Activated CD4-positive, alpha-beta T cell treated with anti-CD3 and anti-CD28 coated beads for 24 hours (primary cell): Measurements from ENCODE around the gene SBK2.
"Not testable (repeated sequence)": the region's sequence is repeated elsewhere in the genome, so short reads cannot be mapped to it uniquely, and the experiment has no call there.

Source experiments
- DNase-seq, 2 donors: peaks; one replicate each; pipeline ENCODE4 v3.0.0-alpha.2; 2020; ENCODE audit warnings: low read depth in 2 of 2

The SBK2 gene

GRCh38 chr19:55536951-55537740 is at the start of gene SBK2:
TSS of gene SBK2 (minus strand) at chr19:55537133. CDS start at chr19:55536294, 839 bp downstream.
- DNase-seq, result no peak

GRCh38 chr19:55585658-55586339 is 48.9 kb upstream of the SBK2 start:
- peak; percentile 47 to 54 for DNase-seq

- DNase-seq, result no peak
Measured at GRCh38 chr19:55584871-55585270, 47.9 kb upstream of the SBK2 start.

- DNase-seq, result not testable (repeated sequence)
Measured at GRCh38 chr19:55583897-55584296, 47.0 kb upstream of the SBK2 start.

GRCh38 chr19:55582284-55582683 is 45.4 kb upstream of the SBK2 start:
- not testable (repeated sequence) for DNase-seq

GRCh38 chr19:55581823-55582223 is 44.9 kb upstream of the SBK2 start:
- no peak for DNase-seq

- DNase-seq, result no peak
Measured at GRCh38 chr19:55581145-55581822, 44.4 kb upstream of the SBK2 start.

GRCh38 chr19:55580628-55581144 is 43.8 kb upstream of the SBK2 start, which contains the start of gene ZNF579:
TSS of gene ZNF579 (minus strand) at chr19:55580848. CDS start at chr19:55579639, 1,209 bp downstream.
- peak; percentile 75 to 77 for DNase-seq

GRCh38 chr19:55579766-55580621 is 43.1 kb upstream of the SBK2 start:
- no peak for DNase-seq

- no peak for DNase-seq
Measured at GRCh38 chr19:55578761-55579747, 42.1 kb upstream of the SBK2 start.

GRCh38 chr19:55578031-55578760 is 41.3 kb upstream of the SBK2 start:
- no peak for DNase-seq

- no peak for DNase-seq
Measured at GRCh38 chr19:55576746-55577145, 39.8 kb upstream of the SBK2 start.

- DNase-seq, result not testable (repeated sequence)
Measured at GRCh38 chr19:55573929-55574328, 37.0 kb upstream of the SBK2 start.

- DNase-seq, result not testable (repeated sequence)
Measured at GRCh38 chr19:55569477-55569876, 32.5 kb upstream of the SBK2 start.

- DNase-seq, result no peak
Measured at GRCh38 chr19:55567708-55568328, 30.9 kb upstream of the SBK2 start.

GRCh38 chr19:55566823-55567222 is 29.9 kb upstream of the SBK2 start:
- DNase-seq, result no peak

- DNase-seq, result no peak
Measured at GRCh38 chr19:55563261-55563690, 26.3 kb upstream of the SBK2 start.

GRCh38 chr19:55559684-55560083 is 22.8 kb upstream of the SBK2 start:
- DNase-seq, result no peak

GRCh38 chr19:55554741-55555152 is 17.8 kb upstream of the SBK2 start:
- DNase-seq, result no peak
